ENCODE data around the gene RPS21. TPM values are rescaled to one million over a fixed set of nuclear protein-coding genes. Genes with fewer than 3 reads are reported as not detected.

The RPS21 gene
- total and polyA plus RNA-seq, 9 of the 15 experiments (the other 6 are each of a cell fraction or from before 2014, with no cell fraction given) = 1,380 to 5,647 (median 3,091) TPM

- TF ChIP-seq POLR2AphosphoS5 (IDR thresholded peaks at IDR 0.05; ENCODE audit: control insufficient read depth, insufficient read depth, low read depth, low read length) = no peak
- TF ChIP-seq MAFG (tag; conservative IDR thresholded peaks at IDR 0.05) = no peak
- TF ChIP-seq HNRNPUL1 (IDR thresholded peaks at IDR 0.05; ENCODE audit: low read length) = no peak
- peak; percentile 23 for TF ChIP-seq CHD1 (IDR thresholded peaks at IDR 0.05; ENCODE audit: low read length)
- no peak for TF ChIP-seq BHLHE40 (IDR thresholded peaks at IDR 0.05; ENCODE audit: low read length)
- TF ChIP-seq EGR1 (conservative IDR thresholded peaks at IDR 0.05) = peak; percentile 58
- no peak for TF ChIP-seq DLX4 (CRISPR knock-in tag; IDR thresholded peaks at IDR 0.05)
- no peak for TF ChIP-seq CEBPB (tag; IDR thresholded peaks at IDR 0.05)
- TF ChIP-seq PBX2 (CRISPR knock-in tag; IDR thresholded peaks at IDR 0.05; ENCODE audit: low read depth) = no peak
- TF ChIP-seq PBX2 (tag; conservative IDR thresholded peaks at IDR 0.05; ENCODE audit: low read depth) = no peak
- TF ChIP-seq NR0B1 (IDR thresholded peaks at IDR 0.05; ENCODE audit: partially characterized antibody) = no peak
- TF ChIP-seq SMARCC2 (IDR thresholded peaks at IDR 0.05; ENCODE audit: low read depth) = no peak
- no peak for TF ChIP-seq TEAD2 (tag; IDR thresholded peaks at IDR 0.05)
- TF ChIP-seq MED1 (CRISPR knock-in tag; IDR thresholded peaks at IDR 0.05; ENCODE audit: borderline replicate concordance) = no peak
- TF ChIP-seq ATF4 (CRISPR knock-in tag; IDR thresholded peaks at IDR 0.05) = no peak
- no peak for TF ChIP-seq IRF2 (CRISPR knock-in tag; IDR thresholded peaks at IDR 0.05)
- no peak for TF ChIP-seq PRDM10 (IDR thresholded peaks at IDR 0.05; ENCODE audit: partially characterized antibody)
Measured at GRCh38 chr20:62366370-62367135, 20.4 kb upstream of the RPS21 start (continued).
